Activated gamma-delta T cell (primary cell): ENCODE data around the gene HK1.

Experiments used
- DNase-seq: peaks from one replicate; lab custom pipeline; 2025; lab: John Stamatoyannopoulos, UW

The HK1 gene

DNA sequence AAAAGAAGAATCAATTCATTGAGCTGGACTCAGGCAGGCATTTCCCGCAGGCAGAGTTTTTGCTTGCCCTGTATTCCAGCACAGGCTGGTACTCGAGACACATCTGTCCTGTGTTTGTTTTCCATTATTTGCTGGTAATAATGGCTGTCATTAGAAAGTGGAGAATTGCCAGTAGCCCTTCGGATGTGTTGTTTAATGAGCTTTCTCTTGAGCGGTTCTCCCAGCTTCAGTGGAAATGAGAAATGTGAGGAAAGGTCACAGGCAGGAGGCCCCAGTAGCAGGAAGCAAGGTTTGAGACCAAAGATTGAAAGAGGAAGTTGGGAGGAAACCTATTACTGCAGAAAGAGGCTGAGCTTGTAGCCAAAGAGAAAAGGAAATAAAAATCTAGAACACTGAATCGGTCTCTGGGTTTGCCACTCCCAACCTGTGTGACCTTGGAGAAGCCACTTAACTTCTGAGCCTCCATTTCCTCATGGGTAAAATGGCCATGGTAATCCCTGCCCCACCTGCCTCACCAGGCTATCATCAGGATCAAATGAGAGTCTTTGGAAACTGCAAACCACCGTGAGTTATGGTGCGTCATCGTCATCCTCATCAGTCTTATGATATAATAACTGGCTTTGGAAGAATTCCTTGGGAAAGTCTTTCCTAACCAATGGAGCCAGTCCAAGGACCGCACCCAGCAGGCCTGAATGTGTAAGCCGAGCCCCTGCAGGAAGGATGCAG is 70.7 kb downstream of the HK1 start:
- DNase-seq: no peak

DNA sequence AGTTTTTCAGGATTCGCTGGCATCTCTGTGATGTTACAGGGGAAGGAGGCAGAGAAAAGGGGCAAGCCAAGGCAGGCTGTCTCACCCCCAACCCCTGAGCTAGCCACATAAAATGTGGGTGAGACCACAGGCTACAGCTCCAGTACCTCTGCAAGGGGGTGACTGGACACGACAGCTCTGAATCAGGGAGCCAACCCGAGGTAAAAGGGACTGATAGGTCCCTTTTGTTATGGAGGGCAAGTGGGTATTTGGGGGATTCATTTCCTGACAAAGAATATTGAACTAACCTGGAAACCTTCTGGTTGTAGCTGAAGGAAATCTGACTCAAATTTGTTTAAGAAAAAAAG is 71.2 kb downstream of the HK1 start:
- DNase-seq: no peak

DNA sequence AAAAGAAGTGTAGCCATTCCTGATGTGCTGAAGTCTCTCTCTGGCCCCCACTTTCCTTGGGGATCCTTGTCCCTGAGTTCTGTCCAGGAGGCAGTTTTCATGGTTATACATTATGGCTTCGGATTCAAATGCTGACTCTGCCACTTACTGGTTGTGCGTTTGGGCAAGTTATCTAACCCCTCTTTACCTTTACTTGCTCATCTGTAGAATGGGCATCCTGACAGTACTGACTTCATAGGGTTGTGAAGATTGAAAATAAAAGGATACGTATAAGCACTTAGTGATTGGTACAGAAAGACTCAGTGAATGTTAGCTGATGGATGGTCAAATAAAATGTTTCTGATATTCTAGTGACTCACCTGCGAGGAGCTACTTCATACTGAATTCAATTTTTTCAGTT is 73.3 kb downstream of the HK1 start:
- DNase-seq: no peak

DNA sequence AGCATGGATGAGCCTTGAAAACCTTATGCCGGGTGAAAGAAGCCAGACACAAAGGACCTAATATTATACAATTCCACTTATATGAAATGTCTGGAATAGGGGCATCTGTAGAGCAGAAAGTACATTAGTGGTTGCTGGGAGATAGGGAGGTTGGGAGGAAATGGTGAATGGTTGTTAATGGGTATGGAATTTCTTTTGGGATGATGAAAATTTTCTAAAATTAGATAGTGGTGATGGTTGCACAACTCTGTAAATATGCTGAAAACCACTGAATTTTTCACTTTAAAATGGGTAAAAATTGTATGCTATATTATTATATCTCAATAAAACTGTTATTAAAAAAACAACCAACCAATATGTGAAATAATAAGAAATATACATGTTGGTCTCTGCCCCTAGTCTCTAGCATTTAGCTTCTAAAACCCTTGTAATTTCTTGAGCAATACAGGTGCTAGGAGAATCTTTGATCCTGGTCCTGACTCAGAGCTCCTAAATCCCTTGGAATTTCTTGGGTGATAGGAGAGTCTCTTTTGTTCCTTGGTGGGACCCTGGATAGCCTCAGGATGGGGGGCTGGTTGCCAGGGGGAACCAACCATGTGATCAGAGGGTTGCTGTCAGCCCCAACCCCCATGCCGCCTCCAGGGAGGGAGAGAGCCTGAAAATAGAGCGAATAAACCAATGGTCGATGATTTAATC is 74.4 kb downstream of the HK1 start:
- no peak for DNase-seq

DNA sequence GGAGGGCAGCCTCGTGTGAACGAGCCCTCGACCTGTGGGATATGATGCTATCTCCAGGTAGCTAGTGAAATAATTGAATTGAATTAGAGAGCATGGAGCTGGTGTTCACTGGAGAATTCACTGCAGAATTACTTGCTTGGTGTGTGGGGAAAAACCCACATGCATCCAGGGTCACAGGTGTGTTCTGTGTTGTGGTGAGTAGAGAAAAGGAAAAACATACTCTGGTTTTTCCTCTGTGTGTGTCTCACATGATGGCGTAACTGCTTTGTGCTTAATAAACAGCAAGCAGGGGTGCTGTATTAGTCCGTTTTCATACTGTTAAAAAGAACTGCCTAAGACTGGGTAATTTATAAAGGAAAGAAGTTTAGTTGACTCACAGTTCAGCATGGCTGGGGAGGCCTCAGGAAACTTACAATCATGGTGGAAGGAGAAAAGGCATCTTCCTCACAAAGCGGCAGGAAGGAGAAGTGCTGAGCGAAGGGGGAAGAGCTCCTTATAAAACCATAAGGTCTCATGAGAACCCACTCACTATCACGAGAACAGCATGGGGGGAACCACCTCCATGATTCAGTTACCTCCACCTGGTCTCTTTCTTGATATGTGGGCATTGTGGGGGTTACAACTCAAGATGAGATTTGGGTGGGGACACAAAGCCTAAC is 75.8 kb downstream of the HK1 start:
- no peak for DNase-seq

DNA sequence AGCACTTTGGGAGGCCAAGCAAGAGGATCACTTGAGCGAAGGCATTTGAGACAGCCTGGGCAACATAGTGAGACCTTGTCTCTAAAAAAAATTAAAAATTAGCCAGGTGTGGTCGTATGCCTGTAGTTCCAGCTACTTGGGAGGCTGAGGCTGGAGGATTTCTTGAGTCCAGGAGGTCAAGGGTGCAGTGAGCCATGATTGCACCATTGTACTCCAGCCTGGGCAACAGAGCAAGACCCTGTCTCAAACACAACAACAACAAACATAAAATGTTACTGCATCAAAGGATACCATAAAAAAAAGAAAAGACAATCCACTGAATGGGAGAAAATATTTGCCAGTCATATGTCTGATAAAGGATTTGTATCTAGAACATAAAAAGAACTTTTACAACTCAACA is 77.9 kb downstream of the HK1 start:
- no peak for DNase-seq

DNA sequence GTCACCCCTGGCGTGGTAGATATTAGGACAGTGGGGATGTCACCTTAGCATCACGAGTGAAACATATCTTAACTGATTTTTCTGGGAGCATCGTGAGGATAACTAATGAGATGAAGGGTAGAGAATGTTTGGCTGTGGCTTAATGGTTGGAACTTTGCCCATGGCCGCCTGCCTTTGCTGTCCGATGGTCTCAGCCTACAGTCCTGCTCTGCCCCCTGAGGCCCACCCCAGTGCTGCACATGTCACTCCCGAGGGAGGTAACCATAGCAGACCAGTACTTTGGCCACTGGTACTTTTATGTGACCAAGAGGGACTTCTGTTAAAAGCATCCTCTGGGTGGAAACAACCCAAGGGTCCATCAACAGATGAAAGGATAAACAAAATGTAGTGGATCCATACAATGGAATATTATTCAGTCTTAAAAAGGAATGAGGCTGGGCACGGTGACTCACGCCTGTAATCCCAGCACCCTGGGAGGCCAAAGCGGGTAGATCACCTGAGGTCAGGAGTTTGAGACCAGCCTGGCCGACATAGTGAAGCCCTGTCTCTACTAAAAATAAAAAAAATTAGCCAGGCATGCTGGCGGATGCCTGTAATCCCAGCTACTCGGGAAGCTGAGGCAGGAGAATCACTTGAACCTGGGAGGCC is 80.0 kb downstream of the HK1 start:
- DNase-seq: no peak

DNA sequence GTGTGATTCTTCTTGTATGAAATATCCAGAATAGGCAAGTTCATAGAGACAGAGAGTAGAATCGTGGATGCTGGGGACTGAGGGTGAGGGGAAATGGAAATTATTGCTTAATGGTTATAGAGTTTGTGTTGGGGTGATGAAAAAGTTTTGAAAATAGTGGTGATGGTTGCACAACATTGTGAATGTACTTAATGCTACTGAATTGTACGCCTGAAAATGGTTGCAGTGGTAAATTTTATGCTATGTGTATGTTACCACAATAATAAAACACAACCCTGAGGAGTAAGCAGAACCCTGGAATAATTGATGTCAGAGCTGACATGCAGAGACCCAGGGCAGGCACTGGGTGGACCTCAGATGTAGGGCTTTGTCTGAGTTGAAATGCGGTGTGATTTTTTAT is 80.9 kb downstream of the HK1 start:
- DNase-seq: no peak

DNA sequence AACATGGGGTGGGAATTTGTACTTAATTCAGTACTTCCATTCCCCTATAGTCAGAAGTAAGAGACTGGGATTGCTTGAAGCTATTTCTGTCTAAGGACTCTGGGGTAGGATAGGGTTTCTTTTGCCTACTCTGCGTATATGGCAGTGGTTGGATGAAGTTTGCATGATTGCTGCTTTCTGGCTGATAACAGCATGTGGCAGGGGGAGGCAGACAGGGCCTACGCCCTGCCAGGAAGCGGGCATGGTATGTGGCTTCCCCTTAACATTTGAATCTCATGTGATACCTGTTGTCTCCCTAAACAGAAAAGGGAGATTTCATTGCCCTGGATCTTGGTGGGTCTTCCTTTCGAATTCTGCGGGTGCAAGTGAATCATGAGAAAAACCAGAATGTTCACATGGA is 81.3 kb downstream of the HK1 start:
- no peak for DNase-seq

DNA sequence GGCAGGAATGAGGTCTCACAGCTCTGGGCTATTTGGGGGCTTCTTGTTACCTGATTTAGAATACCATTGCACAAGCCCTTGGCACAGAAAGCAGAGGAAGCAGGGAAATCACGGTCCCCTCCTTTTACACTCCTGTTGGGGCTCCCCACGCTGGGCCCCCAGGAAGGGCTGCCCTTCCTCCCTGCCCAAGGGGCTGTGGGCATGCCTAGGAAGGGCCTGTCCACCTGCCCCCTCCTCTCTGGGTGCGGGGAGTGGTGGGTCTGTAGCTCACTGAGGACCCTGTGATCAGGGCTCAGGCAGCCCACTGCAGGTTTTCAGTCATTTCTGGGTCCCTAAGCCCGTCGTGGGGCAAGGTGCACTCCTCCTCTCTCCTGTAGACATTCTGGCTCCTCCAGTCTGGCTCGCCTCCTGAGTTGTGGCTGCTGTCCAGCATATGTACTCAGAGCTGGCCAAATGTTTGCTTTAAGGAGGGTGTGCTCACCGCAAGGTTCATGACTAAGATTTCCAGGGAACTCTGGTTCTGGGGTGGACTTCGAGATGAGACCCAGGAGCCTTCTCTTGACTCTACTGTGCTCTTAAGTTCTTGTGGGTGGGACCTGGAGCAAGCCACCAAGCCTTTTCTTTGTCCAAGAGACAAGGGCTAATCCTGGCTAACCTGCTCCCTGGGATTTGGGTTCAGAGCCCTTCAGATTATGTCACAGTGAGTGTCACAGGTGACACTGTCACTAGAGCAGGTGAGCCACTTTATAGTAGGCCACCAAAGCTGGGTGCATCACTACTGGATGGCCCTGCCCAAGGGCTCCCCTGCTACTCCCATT is 82.4 kb downstream of the HK1 start:
- DNase-seq: no peak

DNA sequence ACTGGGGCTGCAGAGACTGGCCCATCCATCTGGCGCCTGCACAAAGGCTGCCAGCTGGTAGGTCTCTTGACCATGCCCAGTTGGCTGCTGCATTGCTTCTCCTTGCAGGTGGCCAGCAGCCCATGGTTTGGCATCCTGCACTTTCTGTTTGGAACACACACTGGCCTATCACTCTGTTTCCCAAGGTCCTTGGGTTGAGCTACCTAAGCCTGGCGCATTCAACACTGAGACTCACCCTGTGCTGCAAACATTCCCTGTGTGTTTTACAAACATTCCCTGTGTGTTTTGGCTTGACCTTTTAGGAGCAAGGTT is 83.0 kb downstream of the HK1 start:
- DNase-seq: no peak

DNA sequence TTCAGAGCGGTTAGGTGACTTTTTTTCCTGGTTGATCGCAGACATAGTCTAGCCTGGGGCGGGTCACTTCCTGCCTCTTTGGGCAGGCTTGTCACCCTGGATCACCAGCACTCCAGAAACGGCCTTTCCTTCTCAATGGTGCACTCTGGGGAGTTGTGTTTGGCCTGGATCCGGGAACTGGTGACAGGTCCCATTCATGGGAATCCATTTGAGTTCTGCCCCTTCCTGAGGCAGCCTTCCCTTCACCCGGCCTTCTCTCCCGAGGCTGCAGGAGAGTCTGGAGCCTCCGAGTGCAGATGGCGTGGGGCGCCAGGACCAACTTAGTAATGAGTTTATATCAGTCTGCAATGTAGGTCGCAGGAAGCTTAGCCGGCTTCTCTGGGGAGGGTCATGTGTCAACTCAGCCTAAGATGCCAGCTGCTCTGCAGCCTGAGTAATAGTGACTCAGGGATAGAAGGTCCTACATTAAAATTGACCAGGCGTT is 84.2 kb downstream of the HK1 start:
- no peak for DNase-seq

DNA sequence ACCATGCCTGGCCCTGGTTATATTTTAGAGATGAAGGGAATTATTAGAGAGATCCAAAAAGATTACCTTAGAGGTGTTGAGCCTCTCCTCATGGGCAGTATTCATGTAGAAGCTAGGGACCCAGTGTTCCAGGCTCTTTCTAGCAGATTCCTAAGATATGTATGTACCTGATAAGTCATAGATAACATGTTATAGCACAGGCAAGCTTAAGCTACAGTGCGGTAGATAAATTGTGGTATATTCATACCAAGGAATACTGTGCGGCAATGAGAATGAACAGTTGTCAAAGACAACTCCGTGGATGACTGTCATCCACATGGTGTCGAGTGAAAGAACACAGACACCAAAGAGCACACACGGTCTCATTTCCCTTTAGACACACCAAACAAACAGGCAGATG is 85.4 kb downstream of the HK1 start:
- DNase-seq: no peak

DNA sequence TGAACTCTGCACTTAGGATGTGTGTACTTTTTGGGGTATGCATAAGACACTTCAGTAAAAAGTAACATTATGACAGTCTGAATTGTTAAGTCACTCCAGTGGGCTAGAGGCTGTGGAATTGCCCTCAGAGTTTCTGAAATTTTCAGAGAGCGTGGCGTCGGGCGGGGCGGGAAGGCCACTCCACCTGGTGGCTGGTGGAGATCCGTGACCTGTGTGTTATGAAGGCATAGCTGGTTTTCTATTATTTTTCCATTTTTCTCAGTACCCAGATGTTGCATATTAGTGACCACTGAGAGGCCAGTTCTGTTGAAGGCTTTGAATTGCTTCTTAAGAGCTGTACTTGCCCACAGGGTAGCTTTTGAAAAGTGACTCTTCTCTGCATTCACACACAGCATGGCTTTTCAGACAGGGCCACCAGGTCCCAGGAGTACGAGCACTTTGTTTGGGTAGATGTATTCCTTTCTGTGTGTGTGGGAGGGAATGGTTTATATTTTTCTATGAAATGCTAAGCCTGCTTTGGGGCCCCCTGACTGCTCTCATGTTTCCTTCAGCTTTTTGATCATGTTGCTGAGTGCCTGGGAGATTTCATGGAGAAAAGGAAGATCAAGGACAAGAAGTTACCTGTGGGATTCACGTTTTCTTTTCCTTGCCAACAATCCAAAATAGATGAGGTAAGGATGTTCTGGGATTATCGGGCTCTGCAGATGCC is 86.1 kb downstream of the HK1 start:
- DNase-seq: no peak

DNA sequence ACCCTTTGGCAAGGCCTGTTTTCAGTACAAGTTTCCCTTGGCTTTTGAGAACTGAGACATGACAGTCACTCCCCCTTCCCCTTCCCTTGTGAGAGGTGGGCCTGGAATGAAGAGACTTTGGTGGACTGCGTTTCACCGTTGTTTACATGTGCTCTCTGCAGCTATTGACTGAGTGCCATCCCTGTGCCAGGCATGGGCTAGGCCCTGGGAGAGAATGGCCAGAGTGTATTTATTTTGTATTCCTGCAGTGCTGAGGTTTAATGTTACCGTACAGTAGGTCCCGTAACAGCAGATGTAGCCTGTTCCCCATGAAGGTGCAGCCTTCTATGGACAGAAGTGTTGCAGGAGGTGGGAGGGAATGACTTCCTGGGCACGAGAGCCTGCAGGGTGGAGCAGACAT is 88.4 kb downstream of the HK1 start:
- DNase-seq: no peak

DNA sequence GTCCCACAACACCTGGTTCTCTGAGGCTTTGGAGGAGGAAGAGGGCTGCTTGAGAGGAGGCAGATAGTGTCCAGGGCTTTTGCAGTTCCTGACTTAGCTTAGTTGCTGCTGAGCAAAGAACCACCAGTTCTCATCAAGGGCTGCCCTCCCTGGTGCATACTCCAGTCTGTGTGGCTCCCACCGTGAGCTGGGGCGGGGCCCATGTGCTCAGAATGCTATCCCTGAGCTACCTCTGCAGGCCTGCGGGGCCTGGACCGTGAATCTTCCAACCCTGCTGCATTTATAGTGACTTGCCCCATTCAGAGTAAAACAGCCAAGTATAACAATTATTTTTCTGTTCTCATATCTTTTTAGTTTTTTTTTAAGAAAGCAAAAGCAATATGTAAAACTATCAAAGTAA is 89.2 kb downstream of the HK1 start:
- no peak for DNase-seq

DNA sequence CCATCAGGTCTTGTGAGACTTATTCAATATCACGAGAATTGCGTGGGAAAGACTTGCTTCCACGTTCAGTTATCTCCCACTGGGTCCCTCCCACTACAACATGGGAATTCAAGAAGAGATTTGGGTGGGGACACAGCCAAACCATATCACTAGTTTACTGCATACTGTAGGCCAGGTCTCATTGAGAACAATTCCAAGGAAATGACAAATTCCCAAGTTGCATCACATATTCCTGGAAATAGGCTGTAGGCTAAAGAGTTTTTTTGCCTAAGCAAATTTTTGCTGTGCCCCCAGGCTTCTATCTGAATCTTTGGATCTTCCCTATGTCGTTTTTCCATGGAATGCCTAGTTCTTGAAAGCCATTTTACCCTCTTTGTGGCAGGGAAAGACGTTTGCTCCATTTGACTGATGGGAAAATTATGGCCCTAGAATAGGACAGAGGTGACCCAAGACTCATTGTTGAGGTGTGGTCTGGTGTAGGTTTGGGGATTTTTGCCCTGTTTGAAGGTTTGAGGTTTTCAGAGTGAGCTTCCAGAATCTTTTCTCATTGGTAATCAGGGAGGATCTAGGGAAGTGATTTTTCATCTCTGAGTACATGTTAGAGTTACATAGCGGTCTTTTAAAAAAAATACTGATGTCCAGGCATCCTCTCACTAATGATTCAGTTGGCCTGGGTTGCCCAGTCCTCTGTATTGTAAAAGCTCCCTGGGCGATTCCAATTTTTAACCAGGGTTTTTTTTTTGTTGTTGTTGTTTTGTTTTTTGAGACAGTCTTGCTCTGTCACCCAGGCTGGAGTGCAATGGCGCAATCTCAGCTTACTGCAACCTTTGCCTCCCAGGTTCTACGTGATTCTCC is 94.1 kb downstream of the HK1 start:
- DNase-seq: no peak

DNA sequence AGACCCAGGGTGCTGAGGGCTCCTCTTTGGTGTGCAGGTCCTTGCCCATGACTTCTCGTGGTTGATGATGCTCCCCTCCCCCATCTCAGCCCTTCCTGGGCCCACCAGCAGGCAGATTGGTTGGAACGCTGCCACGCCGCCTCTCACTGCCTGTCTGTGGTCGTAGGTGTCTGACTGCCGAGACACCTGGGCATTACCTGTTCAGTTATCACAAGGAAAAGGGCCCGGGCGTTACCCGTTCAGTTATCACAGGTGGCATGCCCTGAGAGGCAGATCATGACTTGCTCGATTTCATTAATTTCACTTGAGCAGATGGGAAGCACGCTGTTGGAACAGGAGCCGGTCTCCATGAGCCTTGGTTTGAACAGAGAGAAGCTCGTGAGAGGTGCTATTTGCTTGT is 95.9 kb downstream of the HK1 start:
- DNase-seq: no peak

DNA sequence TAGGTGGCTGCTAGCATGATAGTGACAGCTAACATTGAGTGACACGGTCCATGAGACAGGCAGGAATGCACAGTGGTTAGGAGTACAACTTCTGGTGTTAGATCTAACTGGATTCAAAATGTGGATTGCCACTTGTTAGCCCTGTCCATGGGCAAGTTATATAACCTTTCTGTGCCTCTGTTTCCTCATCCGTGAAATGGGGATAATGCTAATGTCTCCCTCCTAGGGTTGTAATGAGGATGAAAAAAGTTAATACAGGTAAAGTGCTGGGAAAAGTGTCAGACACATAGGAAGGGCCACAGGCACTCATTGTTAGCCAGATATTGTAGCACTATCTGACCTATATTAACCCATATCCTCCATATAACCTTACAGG is 96.6 kb downstream of the HK1 start:
- no peak for DNase-seq

DNA sequence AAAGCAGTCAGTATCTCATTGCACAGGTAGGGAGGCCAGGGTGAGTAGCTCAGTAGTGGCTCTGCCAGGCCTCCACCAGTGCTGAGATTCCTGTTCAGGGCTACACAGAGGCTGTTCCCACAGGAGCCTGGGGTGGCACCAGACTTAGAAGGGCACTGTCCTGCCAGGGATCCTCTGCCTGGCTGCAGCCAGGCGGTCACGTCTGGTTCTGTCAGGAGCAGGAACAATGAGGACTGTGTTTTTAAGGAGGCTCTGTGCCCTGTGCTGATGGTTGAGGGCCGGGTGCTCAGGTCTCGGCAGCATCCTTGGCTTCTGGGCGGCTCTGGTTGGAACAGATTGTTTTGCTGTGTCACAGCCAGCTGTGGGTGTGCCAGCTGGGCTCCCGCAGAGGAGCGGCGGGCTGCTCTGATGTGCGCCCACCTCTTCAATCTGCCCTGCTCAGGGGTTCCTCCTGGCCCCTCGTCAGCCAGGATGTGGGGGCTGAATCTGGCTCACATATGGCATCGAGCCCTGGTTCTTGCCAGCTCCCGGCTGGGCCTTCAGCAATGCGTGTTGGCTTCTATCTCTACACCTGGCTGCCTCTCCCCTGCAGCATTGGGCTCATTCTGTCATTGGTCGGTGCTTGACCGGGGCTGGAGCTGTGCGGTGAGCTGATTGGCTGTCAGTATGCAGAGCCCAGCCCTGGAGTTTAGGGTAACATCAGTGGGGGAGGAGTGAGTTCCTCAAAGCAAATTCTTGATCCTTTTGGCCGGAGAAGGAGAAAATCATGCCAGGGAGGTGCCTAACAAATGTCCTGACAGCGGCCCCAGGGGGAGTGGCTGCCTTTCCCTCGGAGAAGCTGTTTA is 97.2 kb downstream of the HK1 start:
- no peak for DNase-seq
